ENCODE measurements around the gene GPR153. TPM values are rescaled to one million over a fixed set of nuclear protein-coding genes. Genes with fewer than 3 reads are reported as not detected.

Gene GPR153
- total and polyA plus RNA-seq, 2 of the 13 experiments (the other 11 are each of a cell fraction or from before 2014, with no cell fraction given): 0.22 to 0.31 TPM

DNA sequence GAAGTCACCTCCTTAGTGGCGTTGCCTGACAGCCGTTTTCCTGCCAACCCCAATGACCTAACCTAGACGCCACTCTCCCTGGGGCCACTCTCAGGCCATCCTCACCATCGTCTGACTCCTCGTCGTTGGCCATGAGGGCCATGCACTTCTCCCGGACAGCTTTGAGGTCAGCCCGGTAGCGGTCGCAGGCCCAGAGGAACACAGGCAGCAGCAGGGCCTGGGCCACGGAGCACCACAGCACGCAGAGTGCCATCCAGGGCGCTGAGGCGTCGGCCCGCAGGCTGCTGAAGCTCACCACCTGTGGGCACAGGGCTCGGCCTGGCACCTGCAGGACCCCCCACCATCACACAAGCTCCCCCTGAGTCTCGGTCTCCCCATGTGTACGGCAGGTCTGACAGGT lies 9.7 kb downstream of the GPR153 start:
- Histone ChIP-seq H3K27me3 (ENCODE audit: control insufficient read depth in 1 of 2, insufficient read depth in 2 of 2, low read length in 2 of 2) (peaks cover 10 to 47% of the 10 kb centered on the region in 2 experiments), H3K79me2 (ENCODE audit: insufficient read depth, low read length) (no peaks in the 10 kb centered on the region), H3K36me3 (replicated peaks in 1 of 2; ENCODE audit: control insufficient read depth in 1 of 2, insufficient read depth in 2 of 2, low read length in 2 of 2) (no peaks in the 10 kb centered on the region), H3K27ac (ENCODE audit: extremely low read length, insufficient read depth, low read length) (no peak overlapping the region), H3K9me3 (ENCODE audit: low read length) (no peaks in the 10 kb centered on the region), H3K4me3 (replicated peaks in 1 of 3; ENCODE audit: insufficient read depth in 1 of 3, low read depth in 2 of 3, low read length in 3 of 3) (no peak overlapping the region), H3K4me1 (ENCODE audit: insufficient read depth, low read length) (peaks cover 11% of the 10 kb centered on the region), H3K9ac (ENCODE audit: insufficient read depth, low read depth, low read length) (no peak overlapping the region), H2AFZ (ENCODE audit: low read length) (no peak overlapping the region), H4K20me1 (ENCODE audit: insufficient read depth, low read length) (no peaks in the 10 kb centered on the region), H3K4me2 (ENCODE audit: low read depth, low read length) (no peak overlapping the region)
- WGBS (ENCODE audit: low lambda C conversion rate): no CpG with 5 or more reads among the region's 19 CpGs
- BruUV-seq (replicated peaks): no TSS peak
- no peak for TF ChIP-seq POLR2AphosphoS2 (IDR thresholded peaks at IDR 0.05; ENCODE audit: low read depth, low read length)
- no peak for TF ChIP-seq YY1 (IDR thresholded peaks at IDR 0.05; ENCODE audit: insufficient read depth, insufficient replicate concordance, low read depth, low read length)
- TF ChIP-seq, protein P1, sequence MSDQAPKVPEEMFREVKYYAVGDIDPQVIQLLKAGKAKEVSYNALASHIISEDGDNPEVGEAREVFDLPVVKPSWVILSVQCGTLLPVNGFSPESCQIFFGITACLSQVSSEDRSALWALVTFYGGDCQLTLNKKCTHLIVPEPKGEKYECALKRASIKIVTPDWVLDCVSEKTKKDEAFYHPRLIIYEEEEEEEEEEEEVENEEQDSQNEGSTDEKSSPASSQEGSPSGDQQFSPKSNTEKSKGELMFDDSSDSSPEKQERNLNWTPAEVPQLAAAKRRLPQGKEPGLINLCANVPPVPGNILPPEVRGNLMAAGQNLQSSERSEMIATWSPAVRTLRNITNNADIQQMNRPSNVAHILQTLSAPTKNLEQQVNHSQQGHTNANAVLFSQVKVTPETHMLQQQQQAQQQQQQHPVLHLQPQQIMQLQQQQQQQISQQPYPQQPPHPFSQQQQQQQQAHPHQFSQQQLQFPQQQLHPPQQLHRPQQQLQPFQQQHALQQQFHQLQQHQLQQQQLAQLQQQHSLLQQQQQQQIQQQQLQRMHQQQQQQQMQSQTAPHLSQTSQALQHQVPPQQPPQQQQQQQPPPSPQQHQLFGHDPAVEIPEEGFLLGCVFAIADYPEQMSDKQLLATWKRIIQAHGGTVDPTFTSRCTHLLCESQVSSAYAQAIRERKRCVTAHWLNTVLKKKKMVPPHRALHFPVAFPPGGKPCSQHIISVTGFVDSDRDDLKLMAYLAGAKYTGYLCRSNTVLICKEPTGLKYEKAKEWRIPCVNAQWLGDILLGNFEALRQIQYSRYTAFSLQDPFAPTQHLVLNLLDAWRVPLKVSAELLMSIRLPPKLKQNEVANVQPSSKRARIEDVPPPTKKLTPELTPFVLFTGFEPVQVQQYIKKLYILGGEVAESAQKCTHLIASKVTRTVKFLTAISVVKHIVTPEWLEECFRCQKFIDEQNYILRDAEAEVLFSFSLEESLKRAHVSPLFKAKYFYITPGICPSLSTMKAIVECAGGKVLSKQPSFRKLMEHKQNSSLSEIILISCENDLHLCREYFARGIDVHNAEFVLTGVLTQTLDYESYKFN (CRISPR knock-in tag; conservative IDR thresholded peaks at IDR 0.05): no peak
- TF ChIP-seq HNRNPL (IDR thresholded peaks at IDR 0.05; ENCODE audit: low read depth, low read length): 0 out of 2 replicates have a peak, but pooled peaks have one; percentile 18
- ChIA-PET POLR2A (interaction anchor here (1.1 kb wide), 2 partner anchors 9 to 11 kb away, joined by 3 read pairs; no protein-coding TSS in a partner anchor), CTCF (ENCODE audit: low intra/inter-chr PET ratio, low total read pairs) (no interaction called here)
- ATAC-seq: no peak
- no peak for FAIRE-seq
- in situ Hi-C loops (cut with HindIII; ENCODE audit: extremely low pct_ligation_motif_present, low pct_unique_long_range_greater_than_20kb): no loop called here
- intact Hi-C loops (cut with micrococcal nuclease; ENCODE audit: unreplicated experiment): no loop called here
- DNase-seq (ENCODE audit: low spot score): no peak

All from HepG2 (cell line).